KG1 (cell line): ENCODE results near the gene ACTN2.

ENCODE experiments used
- DNase-seq: peaks from one replicate; lab custom pipeline; 2025; lab: John Stamatoyannopoulos, UW

ACTN2 gene

DNA sequence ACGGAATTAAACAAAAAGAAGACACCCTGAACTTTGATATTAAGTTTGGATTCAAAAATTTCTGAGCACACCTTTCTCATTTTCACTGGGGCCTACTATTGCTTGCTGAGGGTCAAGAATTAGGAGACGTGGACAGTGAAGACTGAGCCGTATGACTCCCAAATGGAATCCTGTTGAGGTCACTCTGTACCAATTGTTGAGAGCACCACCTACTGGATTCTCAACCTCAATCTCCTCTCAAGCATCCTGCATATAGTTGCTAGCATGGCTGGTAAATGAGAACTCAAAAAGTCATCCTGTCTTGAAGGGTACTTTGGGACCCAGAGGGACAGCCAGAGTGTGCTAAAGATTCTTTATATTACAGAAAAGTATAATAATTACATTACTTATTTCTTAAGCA, 88.6 kb downstream of the ACTN2 start:
- DNase-seq, result no peak

DNA sequence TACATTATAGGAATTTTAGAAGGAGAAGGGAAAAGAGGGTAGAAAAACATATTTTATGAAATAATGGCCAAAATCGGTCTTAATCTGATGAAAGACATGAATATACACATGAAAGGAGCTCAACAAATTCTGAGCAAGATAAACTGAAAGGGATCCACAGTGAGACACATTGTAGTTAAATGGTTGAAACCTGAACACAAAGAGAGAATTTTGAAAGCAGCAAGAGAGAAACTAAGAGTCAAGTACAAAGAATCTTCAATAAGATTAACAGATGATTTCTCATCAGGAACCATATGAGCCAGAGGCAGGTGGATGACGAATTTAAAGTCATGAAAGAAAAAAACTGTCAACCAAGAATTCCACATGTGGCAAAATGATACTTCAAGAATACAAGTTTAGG, 93.0 kb downstream of the ACTN2 start:
- DNase-seq, result no peak

DNA sequence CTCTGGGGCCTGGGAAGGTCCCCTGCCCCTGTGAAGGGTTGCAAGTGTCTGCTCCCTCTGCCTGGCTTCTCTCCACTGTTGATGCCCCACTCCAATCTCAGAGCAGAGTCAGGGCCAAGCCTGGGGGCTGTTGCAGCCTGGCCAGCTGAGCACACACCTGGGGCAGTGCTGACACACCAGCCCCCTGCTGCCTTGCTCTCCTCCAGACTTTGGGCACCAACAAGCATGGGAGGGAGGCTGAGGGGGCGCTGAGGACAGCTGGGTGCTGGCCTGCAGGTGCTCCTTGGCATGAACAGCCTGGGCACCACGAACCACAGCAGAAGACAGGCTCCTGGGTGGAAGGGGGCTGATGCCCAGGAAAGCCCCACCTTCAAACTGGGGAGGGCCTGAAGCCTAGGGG, 99.2 kb downstream of the ACTN2 start:
- DNase-seq, result no peak

DNA sequence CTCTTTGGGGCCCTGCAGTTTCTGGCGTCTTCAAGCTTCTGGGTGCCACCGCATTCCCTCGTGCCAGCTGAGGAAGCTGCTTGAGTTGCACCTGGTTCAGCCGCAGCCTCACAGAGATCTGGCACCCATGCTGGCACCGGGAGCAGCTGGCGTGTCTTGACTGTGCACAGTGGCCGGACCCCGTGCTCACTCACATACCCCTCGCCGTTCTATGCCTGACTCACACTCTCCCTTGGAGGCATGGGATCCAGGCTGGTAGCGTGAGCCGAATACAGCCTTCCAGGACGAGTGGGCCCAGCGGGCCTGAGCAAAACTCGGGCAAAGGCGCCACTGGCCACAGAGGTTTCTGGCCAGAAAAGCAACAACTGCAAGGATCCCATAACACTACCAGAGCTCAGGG, 100.2 kb downstream of the ACTN2 start:
- DNase-seq, result no peak

DNA sequence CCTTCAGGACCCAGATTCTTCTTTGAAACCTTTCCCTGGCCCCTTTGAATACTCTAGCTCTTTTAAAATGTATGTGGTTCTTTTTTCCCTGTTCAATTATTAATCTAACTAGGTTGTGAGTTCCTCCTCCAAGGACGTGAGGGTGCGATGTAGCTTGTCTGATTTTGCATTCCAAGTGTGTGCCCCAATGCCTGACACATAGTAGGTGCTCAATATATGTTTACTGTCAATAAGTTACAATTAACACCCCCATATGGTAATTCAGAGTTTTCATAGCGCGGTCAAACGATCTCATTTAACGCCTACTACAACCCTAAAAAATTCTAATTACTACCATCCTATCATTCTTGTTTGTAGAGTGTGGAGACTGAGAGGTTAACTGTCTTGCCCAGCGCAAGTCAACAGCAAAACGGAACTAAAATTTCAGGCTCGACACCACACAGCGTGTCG, 108.3 kb downstream of the ACTN2 start:
- no peak for DNase-seq

DNA sequence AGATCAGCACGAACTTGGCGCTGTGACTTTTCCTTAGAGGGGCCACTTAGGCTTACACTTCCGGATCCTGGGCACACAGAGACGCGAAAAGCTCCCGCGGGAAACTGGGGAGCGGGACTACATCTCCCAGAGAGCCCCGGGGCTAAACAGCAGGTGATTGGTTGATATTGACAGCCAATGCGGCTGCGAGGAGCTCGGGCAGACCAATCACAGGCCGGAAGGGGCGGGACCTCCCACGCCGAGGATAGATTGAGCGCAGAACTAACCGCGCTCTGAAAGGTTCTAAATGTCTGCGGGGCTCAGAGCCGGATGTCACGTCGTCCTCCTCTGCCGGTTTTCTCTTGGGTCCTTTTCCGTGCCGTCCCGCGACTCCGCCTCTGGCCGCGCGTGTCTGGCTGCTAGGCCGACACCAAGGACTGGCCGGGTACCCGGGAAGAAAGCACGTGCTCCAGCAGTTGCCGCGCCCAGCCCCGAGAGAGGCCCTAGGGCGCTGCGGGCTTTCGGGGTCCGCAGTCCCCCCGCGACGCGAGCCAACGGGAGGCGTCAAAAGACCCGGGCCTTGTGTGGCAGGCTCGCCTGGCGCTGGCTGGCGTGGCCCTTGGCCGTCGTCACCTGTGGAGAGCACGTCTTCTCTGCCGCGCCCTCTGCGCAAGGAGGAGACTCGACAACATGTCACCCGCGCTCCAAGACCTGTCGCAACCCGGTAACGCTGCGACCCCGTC, 108.9 kb downstream of the ACTN2 start, which contains the start of gene MTR:
TSS of gene MTR (plus strand) at position 258 of the 722 bp plus-strand sequence. CDS start at position 670, 412 bp downstream.
- DNase-seq, result peak; percentile 92

DNA sequence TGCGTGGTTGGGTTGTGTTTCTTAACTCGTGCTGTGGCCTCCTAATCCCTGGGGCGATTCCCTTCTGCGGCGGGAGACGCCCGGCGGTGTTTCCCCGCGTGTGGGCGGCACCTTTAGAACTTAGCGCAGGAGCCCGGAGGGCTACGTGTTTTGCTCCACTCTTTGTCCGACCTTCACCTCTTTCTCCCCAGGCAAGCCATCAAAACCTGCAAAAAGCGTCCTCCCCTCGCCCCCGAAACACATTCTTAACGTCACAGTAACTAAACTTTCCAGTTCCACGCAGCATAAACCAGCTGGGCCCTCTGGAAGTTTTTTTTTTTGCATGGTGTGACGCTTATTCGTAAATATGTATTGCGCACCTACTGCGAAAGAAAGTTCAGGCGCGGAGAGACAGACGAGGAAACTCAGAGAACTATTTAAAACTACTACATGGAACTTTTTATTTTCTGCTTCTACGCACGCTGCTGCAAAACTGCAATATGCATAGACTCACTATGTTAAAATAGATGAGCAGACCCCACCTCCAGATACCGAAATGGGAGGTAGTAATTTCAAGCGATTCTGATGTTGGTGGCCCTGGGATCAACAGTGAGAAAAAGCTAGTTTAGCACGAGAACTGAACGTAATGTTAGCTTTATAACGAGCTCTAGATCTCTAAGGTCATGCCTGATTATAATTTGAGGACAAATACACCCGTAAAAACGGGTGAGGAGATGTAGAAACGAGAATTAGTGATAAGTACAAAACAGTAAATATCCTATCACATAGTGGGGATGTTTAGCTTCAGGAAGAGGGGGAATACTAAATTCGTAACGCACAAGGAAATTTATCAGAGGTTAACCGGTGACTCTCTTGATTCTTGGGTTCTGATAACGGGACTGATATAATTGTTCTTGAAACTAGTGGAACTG, 109.7 kb downstream of the ACTN2 start:
- peak; percentile 31 for DNase-seq

DNA sequence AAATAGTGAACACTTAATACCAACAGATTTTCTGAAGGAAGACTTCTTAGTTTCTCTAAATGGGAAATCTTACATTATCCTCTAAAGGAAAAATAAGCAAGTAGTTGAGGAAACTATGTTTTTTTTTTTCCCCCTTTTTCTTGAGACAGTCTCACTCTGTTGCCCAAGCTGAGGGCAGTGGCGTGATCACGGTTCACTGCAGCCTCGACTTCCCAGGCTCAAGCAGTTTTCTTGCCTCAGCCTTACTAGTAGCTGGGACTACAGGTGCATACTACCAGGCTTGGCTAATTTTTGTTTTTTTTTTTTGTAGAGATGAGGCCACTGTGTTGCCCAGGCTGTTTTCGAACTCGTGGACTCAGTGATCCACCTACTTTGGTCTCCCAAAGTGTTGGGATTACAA, 112.7 kb downstream of the ACTN2 start:
- no peak for DNase-seq

DNA sequence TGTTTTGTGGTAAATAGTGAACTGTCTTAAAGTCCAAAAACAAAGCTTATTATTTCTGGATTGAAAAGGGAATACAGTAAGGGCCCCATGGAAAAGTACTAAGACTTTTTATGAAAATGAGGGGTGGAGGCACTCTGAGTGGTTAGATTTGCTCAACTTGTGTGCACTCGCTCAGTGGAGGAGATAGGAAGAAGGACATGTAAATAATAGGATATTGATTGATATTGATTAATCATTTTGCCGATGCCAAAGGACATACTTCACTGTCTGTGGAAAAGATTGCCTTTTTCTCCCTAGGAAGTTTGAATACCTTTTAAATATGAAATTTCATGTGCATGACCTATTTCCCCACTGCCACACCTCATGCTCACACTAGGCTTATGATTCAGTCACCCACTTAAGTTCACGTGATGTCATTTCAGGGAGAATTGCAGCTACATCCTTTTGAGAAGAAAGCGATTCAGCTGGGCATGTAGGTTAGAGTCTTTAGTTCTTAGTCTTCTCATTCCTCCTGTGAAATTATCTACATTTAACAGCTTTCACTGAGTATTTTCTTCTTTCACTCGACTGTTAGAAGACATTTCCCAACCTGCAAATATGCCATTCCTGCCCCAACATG, 113.8 kb downstream of the ACTN2 start:
- no peak for DNase-seq

DNA sequence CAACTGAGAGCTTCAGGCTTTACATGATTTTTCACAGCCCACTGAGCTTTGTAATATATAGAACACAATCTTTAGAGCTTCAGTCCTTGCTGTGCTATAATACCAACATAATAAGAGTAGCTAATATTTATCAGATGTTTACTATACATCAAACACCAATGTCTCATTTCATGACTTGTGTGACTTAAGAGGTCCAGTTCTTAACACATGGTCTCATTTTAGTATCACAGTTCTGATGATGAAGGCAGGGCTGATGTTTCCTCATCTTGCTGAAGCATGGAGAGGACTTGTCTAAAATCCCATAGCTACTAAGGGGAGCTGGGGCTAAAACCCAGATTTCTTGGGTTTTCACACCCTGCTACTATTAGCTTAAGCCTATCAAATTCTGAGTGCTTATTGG, 114.3 kb downstream of the ACTN2 start:
- DNase-seq, result no peak

DNA sequence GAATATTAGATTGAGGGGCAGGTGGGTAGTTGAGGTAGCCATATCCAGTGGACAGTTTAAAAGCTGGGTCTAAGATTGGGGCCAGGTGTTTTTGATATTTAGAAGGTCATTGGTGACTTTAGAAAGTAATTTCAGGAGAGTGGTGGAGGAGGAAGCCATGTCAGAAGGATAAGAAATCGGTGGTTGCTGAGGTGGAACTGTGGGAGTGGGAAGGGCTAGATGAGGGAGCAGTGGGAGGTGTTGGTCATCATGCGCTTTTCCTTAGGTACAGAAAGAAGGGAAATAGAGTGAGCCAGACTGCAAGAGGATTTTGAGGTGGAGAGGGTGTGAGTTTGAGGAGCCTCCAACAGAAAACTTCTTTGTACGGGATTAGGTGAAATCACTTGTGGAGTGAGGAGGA, 116.0 kb downstream of the ACTN2 start:
- DNase-seq, result no peak

DNA sequence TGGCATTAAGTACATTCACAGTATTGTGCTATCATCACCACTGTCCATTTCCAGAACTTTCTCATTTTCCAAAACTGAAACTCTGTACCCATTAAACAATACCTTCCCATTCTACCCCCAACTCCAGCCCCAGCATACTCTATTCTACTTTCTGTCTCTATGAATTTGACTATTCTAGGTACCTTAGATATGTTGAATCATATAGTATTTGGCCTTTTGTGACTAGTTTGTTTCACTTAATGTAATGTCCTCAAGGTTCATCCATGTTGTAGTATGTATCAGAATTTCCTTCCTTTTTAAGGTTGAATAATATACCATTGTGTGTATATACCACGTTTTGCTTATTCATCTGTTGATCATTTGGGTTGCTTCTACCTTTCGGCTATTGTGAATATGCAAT, 120.3 kb downstream of the ACTN2 start:
- DNase-seq, result no peak

DNA sequence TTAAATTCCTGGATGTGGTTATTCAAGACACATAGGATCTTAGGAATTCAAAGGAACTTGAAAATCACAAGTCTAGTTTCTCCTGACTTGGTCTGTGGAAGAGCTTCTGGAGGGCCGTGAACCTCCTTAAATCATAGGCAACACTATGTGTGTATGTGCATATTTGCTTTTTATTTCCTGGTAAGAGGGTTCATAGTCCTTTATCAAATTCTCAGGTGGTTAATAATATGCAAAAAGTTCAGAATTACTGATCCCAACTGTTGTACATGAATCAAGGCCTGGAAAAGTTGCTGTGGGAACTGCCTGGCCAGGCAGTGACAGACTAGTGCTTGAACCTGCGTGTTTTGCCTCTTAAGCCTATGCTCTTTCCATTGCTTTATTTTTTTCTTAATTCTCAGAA, 121.7 kb downstream of the ACTN2 start:
- DNase-seq, result no peak

DNA sequence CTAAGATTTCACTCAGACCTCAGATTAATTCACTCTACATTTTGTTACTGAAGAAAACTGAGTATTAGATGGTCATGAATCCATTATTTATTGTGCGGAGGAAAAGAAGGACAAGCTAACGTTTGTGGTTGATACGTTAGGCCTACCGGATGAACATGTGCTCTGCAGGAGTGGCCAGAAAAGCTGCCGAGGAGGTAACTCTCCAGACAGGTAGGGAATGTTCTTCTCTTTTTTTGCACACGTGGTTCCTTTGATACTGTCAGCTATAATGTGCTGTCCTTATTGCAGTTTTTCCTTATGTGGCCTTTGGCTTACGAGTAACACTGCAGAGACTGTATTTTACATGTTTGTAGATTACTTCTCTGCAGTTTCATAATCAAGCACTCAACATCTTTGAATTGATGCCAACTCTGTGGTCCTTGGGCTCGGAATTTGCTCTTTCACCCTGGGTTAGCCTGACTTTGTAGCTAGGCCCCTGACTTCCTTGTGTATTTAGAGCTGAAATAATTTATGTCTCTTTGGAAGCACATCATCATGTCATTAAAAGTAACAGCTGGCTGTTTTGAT, 122.3 kb downstream of the ACTN2 start:
- no peak for DNase-seq

DNA sequence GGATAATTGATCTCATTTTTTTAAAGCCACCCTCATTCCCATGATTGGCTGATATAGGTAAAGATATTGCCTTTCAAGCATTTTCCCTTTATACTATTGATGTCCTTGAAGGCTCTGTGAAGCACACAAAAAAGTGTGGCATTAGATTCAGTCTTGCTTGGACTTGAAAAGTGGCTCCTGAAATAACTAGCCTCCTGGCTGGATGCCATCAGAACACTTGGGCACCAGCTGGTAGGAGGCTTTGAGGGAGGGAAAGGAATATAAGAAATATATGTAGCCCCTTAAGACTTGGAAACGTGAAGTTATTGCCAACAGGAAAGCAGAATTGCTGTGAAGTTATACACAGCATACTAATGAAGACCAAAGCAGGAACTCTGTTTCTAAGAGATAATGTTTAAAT, 122.8 kb downstream of the ACTN2 start:
- DNase-seq, result no peak

DNA sequence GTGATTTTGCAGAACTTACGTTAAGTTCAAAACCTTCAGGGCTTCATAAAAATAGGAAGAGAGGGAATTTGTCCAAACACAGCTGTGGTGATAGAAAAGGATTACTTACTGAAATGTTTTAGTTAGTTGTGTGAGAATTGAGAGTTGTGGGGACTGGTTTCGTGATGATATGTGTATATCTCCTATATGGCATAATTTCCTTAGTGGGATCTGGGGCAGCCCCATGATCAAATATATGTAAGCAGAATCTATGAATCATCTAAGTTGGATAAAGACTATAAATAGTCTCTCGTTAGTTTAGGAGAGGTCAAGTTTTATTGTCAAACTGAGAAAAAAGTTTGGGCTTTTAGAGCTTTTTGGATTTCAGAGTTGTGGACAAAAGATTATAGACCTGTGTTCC, 123.7 kb downstream of the ACTN2 start:
- DNase-seq, result no peak

DNA sequence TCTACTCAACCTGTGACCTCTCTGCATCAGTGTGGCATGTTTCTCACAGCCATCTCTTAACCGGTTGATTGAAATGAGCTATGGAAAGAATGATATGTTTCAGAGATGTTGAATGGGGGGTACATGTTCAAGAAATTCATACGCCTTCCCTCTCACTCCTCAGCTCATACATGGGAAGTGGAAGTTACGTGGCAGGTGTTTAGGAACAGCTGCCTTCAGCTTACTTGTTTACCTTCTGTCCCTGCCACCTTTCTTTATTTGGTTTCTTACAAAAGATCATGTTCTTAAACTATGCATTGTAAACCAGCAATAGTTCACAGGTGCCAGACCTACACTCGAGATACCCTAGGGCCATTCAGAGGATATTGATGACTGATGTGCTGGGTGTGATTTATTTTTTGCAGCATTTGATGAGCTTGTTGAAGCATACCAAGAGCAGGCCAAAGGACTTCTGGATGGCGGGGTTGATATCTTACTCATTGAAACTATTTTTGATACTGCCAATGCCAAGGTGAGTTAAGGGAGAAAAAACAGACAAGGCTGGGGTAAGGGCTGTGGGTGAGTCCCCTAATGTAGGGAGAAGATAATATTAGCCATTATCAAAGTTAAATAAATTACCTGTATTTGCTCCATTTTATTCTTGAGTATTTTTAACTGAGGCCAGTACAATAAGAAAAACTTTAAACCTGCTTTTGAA, 126.2 kb downstream of the ACTN2 start:
- no peak for DNase-seq
